ENCODE results near the gene OLFM1.

OLFM1 gene

DNA sequence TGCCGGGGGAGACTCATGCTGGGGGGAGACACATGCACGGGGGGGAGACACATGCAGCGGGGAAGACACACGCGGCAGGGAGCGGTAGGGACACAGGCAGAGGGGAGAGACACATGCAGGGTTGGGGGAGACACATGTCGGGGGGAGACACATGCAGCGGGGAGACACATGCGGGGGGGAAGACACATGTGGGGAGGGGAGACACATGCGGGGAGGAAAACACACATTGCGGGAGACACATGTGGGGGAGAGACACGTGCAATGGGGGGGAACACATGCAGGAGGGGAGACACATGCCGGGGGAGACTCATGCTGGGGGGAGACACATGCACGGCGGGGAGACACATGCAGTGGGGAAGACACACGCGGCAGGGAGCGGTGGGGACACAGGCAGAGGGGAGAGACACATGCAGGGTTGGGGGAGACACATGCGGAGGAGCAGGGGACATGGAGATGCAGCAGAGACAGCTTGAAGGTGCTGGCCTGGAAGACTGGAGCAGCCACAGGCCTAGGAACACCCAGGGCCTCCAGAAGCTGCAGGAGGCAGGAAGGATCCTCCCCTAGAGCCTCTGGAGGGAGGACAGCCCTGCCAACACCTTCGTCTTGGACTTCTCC, 20.3 kb upstream of the OLFM1 start:
- H3K4me3 ChIP-seq (ENCODE audit: low read depth, low read length) = no peak overlapping the region
- TF ChIP-seq, protein P1, sequence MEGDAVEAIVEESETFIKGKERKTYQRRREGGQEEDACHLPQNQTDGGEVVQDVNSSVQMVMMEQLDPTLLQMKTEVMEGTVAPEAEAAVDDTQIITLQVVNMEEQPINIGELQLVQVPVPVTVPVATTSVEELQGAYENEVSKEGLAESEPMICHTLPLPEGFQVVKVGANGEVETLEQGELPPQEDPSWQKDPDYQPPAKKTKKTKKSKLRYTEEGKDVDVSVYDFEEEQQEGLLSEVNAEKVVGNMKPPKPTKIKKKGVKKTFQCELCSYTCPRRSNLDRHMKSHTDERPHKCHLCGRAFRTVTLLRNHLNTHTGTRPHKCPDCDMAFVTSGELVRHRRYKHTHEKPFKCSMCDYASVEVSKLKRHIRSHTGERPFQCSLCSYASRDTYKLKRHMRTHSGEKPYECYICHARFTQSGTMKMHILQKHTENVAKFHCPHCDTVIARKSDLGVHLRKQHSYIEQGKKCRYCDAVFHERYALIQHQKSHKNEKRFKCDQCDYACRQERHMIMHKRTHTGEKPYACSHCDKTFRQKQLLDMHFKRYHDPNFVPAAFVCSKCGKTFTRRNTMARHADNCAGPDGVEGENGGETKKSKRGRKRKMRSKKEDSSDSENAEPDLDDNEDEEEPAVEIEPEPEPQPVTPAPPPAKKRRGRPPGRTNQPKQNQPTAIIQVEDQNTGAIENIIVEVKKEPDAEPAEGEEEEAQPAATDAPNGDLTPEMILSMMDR (IDR thresholded peaks at IDR 0.05; ENCODE audit: borderline replicate concordance, insufficient read depth, low read depth, low read length) = no peak

DNA sequence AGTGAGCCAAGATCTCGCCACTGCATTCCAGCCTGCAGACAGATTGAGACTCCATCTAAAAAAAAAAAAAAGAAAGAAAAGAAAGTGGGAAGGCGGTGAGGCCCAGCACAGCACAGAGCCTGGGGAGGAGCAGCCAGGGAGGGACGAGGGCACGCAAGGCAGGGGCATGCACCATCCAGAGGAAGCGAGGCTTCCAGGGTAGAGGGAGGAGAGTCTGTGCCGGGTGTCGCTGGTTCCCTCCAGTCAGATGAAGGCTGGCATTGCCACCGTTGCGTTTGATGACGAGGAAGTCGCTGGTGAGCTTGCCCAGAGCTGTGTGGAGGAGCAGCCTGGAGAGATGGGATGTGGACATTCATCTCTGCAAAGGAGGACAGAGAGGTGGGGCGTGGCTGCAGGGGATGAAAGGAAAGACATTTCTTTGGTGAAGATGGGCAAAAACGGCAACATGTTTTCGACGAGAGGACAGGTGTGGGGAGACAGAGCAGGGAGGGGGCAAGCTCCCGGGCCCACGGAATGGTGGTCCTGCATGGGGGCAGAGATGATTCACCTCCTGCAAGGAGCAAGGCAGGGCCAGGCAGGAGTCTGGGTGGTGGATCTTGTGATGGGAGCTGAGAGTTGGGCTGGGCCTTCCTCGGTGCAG, 18.6 kb upstream of the OLFM1 start:
- H3K4me3 ChIP-seq (ENCODE audit: low read depth, low read length) = no peak overlapping the region
- TF ChIP-seq, protein P1 (IDR thresholded peaks at IDR 0.05; ENCODE audit: borderline replicate concordance, insufficient read depth, low read depth, low read length) = no peak

DNA sequence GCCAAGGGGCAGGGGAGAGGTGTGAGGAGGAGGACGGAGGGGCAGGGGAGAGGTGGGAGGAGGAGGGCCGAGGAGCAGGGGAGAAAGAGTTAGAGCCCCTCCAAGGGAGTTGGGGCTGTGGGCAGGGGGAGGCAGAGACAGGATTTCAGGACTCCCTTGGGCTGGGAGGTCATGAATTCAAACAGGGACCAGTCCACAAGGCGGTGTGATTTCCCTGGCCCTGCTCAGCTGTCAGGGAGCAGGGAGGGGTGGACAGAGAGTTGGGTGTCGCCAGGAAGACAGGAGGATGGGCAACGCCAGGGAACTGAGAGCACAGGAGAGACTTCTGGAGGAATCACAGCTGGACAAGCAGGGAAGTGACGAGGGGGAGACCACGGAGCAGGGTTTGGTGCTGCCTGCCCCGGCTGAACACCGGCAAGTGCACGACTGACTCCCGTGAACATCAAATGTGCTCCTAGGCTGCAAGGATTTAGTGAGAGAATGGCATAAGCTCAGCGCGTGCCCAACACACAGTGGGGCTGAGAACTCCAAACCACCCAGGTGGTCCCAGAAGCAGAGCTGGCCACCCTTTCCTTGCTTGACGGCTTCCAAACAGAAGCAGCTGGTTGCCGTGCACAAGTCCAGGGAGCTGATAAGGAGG, 17.8 kb upstream of the OLFM1 start:
- TF ChIP-seq, protein P1 (IDR thresholded peaks at IDR 0.05; ENCODE audit: borderline replicate concordance, insufficient read depth, low read depth, low read length) = no peak
- H3K4me3 ChIP-seq (ENCODE audit: low read depth, low read length) = no peak overlapping the region

DNA sequence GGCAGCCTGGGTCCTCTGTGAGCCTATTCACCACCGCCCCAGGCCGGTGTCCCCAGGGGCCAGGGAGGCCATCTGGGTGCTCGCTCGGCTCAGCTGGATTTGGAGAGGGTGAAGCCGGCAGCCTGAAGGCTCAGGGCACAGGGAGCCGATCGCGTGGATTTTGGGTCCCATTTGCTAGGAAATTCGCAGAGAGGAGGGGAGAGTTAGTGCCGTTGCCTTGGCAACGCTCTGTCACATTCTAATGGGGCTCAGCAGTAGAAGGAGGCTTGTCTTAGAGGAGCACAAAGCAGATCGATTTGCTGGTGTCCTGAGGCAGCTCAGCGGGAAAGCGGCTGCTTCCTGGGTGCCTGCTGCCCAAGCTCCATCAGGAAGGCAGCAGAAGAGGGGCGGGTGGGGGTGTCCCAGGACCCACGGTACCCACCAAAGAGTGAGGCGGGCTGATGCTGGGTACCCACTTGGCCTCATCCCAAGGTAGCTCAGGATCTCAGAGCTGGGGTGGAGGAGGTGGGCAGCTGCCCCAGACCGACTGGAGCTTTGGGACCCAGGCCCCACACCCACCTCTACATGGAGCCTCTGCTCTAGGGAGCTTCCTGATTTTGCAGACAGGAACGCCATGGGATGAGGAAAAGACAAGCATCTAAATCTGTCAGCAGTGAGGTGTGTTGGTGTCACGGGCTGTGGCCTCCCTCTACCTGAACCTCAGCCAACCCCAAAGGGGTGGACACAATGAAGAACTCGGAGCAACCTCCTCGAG, 17.1 kb upstream of the OLFM1 start:
- TF ChIP-seq, protein P1 (IDR thresholded peaks at IDR 0.05; ENCODE audit: borderline replicate concordance, insufficient read depth, low read depth, low read length) = no peak
- no peak overlapping the region for H3K4me3 ChIP-seq (ENCODE audit: low read depth, low read length)

DNA sequence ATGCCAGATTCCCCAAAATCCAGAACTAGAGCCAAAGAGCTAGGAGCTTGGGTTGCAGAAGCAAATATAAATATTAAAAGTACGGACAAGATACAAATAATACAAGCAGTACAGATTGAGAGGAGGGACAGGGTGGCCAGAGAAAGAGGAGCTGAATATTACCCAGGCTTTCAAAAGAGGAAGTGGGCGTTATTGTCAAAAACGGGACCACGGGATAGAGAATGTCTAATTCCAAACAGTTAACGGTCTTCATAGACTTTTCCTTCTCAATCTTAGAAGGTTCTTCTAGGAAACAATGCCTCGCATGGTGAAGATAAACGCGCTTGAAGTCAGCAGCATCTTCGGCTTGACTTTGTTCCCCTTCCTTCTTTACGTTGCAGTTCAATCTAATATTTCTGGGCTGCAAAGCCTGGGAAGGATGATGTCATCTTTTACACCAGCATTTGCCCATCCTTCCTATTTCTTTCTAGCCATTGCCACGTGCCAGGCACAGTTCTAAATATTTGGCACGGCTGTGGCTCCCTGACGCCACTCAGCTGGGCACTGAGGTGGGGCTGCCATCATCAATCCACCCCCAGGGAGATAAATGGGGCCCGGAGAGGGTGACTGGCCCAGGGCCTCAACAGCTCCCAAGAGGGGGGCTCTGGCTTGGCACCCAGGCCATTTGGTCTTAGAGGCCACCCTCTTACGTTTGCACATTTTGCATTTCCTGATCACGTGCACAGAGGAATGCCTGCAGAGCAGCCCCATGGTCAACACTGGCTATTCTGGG, 16.3 kb upstream of the OLFM1 start:
- TF ChIP-seq, protein P1 (IDR thresholded peaks at IDR 0.05; ENCODE audit: borderline replicate concordance, insufficient read depth, low read depth, low read length) = no peak
- no peak overlapping the region for H3K4me3 ChIP-seq (ENCODE audit: low read depth, low read length)

DNA sequence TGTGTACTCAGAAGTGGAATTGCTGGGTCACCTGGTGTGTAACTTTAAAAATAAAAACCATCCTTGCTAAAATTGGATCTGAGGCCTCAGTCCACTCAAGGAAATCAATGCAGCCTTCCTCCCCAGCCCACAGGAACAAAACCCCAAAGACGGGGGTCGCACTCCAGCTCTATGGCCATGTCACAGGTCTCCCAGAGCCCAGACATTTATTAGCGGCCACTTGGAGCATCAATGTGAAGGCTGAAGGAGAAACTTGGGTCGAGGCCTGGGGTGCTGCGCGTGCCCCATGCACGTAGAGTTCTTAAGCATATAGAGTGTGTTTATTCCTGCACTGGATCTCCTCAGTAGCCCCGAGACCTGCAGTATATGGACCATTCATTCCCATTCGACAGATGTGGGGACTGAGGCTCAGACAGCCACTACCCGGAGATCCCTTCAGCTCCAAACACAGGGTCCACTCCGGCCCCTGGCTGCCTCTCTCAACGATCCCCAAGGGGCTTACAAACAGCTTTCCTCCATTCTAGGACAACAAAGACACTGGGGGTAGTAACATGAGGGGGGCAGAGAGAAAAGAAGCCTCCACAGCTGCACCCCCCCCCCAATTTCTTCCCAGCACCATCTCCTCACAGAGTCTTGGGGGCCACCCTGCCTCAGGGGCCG, 14.3 kb upstream of the OLFM1 start:
- H3K4me3 ChIP-seq (ENCODE audit: low read depth, low read length) = no peak overlapping the region
- TF ChIP-seq, protein P1 (IDR thresholded peaks at IDR 0.05; ENCODE audit: borderline replicate concordance, insufficient read depth, low read depth, low read length) = no peak
